ENCODE results near the gene DEFB127. TPM values are rescaled to one million over a fixed set of nuclear protein-coding genes. Genes with fewer than 3 reads are reported as not detected.
"Not testable (repeated sequence)": the region's sequence is repeated elsewhere in the genome, so short reads cannot be mapped to it uniquely, and the experiment has no call there.

Gene DEFB127, protein sequence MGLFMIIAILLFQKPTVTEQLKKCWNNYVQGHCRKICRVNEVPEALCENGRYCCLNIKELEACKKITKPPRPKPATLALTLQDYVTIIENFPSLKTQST
- not detected in 2 replicates for total RNA-seq

DNA sequence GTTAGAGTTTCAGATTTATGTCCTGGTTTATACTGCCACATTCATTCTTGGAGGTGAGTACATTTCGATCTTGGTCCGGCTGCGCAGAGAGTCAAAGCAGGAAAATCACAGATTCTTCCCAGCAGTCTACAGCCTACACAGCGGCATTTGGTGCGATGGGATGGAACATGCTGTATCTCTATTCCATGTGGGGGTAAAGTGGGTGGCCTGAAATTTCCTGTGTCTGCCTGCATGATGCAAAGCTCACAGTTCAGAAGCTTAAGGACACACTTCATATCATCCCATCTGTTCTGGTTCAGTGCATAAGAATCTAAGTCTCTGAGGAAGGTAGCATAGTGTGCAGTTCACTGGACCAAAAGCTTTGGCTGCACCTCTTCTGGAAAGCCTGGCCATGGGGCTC lies at the start of gene DEFB127:
TSS of gene DEFB127 (plus strand) at position 301 of the 400 bp plus-strand sequence. CDS start at position 392, 91 bp downstream.
- no peak for DNase-seq (ENCODE audit: extremely low read depth, low read depth, low spot score)

DNA sequence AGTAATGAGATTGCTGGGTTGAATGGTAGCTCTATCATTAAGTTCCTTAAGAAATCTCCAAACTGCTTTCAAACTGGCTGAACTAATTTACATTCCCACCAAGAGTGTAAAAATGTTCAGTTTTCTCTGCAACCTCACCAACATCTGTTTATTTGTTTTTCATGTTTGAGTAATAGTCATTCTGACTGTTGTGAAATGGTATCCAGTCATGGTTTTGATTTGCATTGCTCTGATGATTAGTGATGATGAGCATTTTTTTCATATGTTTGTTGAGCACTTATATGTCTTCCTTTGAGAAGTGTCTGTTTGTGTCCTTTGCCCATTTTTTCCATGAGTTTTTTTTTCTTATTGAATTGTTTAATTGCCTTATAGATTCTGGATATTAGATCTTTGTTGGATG lies 44.9 kb upstream of the DEFB127 start:
- no peak for DNase-seq (ENCODE audit: extremely low read depth, low read depth, low spot score)

GRCh38 chr20:117518-117917 lies 39.7 kb upstream of the DEFB127 start:
- no peak for DNase-seq (ENCODE audit: extremely low read depth, low read depth, low spot score)

DNA sequence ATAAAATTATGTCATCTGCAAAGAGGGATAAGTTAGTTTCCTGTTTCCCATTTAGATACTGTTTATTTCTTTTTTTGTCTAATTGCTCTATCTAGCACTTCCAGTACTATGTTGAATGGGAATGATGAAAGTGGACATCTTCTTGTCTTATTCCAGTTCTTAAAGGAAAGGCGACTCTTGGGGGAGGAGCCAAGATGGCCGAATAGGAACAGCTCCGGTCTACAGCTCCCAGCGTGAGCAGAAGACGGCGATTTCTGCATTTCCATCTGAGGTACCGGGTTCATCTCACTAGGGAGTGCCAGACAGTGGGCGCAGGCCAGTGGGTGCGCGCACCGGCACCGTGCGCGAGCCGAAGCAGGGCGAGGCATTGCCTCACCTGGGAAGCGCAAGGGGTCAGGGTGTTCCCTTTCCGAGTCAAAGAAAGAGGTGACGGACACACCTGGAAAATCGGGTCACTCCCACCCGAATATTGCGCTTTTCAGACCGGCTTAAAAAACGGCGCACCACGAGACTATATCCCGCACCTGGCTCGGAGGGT lies 27.4 kb upstream of the DEFB127 start:
- not testable (repeated sequence) for DNase-seq (ENCODE audit: extremely low read depth, low read depth, low spot score)

DNA sequence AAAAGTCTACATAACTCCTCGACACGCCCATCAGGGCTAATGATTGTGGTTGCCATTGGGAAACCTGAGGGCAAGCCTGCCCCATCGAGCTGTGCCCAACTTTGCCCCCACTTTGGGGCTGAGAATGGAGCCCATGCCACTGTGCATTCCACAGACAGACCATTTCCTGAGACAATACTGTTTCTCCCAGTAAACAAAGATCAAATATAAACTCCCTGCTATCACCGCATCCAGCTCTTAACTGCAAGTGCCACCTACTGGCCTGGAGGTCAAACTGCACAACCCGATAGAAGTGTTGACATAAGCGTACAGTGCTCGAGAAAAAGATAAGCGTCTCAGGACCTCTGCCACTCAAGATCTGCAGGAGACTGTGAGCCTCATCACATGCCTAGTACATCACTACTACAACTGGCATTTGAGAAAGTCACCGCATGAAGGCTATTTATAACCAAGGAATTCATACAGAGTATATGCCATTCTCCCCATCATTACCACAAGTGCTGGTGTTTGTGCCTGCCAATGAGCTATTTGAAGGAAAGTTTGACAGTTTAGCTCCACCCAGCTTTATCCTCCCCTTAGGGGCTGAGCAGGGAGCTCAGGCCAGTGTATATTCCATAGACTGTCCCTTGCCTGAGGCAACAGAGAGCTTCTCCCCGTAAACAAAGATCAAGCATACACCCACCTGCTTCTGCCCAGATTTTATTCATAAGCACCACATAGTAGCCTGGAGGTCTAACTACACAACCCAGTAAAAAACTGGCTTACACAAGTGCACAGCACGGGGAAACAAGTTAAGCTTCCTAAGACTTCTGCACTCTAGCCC lies 19.4 kb upstream of the DEFB127 start:
- no peak for DNase-seq (ENCODE audit: extremely low read depth, low read depth, low spot score)

GRCh38 chr20:142290-142689 lies 15.0 kb upstream of the DEFB127 start, which contains the start of gene DEFB126:
TSS of gene DEFB126 (plus strand) at chr20:142590. CDS start at chr20:142629, 39 bp downstream.
- no peak for DNase-seq (ENCODE audit: extremely low read depth, low read depth, low spot score)

GRCh38 chr20:145877-146276 lies 11.4 kb upstream of the DEFB127 start:
- DNase-seq (ENCODE audit: extremely low read depth, low read depth, low spot score): no peak

DNA sequence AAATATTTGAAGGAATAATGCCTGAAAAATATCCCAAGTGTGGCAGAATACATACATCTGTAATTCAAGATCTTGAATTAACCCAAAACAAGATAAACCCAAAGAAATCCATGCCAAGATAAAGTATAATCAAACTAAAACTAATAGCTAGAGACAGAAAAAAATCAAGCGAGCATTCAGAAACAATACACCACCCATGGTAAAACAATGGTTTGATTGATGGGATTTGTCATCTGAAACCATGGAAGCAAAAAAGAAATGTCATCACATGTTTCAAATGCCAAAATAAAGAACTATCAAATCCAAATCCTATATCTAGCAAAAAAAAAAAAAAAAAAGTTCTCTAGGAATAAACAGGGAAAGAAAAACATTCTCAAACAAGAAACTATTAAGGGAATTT lies 5.1 kb upstream of the DEFB127 start:
- DNase-seq (ENCODE audit: extremely low read depth, low read depth, low spot score): no peak

DNA sequence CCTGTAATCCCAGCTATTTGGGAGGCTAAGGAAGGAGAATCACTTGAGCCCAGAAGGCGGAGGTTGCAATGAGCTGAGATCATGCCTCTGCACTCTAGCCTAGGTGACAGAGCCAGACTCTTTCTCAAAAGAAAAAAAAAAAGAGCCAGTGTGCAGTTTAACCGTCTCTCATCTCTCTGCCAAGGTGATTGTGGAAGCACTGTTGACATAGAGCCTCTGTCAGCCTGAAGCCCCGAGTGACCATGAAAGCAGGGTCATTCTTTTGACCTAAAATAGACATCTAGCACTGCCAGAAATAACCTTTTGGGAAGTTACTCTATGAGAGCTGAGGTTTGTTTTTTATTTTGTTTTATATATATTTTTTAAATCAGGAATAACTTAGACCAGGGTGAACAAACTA lies 7.4 kb downstream of the DEFB127 start:
- no peak for DNase-seq (ENCODE audit: extremely low read depth, low read depth, low spot score)

- DNase-seq (ENCODE audit: extremely low read depth, low read depth, low spot score): no peak
Measured at GRCh38 chr20:168876-169275, 11.6 kb downstream of the DEFB127 start.

GRCh38 chr20:184288-184687 lies 27.0 kb downstream of the DEFB127 start:
- DNase-seq (ENCODE audit: extremely low read depth, low read depth, low spot score): no peak

GRCh38 chr20:187733-188132 lies 30.5 kb downstream of the DEFB127 start:
- DNase-seq (ENCODE audit: extremely low read depth, low read depth, low spot score): no peak

GRCh38 chr20:189611-190010 lies 32.4 kb downstream of the DEFB127 start, which contains the start of gene DEFB128:
TSS of gene DEFB128 (minus strand) at chr20:189711. CDS start at chr20:189623, 88 bp downstream.
- no peak for DNase-seq (ENCODE audit: extremely low read depth, low read depth, low spot score)

GRCh38 chr20:198225-198624 lies 41.0 kb downstream of the DEFB127 start:
- no peak for DNase-seq (ENCODE audit: extremely low read depth, low read depth, low spot score)

DNA sequence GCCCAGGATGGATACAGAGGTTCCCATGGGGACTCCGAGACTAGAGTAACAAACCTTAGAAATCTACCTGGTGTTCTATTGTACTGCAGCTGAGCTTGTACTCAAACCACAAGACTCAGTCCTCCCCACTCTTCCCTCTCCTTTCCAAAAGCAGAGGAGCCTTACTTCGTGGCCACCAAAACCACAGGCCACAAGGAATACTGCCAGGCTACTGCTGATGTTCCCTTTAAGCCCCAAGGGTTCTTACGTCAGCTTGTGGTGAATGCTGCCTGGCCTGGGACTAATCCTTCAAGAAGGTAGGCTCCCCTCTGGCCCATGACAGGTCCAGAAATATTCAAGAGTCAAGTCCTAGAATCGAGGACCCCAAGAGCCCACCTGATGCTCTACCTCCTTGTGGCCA lies 42.7 kb downstream of the DEFB127 start:
- DNase-seq (ENCODE audit: extremely low read depth, low read depth, low spot score): no peak

- not testable (repeated sequence) for DNase-seq (ENCODE audit: extremely low read depth, low read depth, low spot score)
Measured at GRCh38 chr20:203630-204029, 46.4 kb downstream of the DEFB127 start.

Other genes with a start within 250 kb of the DEFB127 start
- gene DEFB125, start 69.8 kb upstream of the DEFB127 start, total RNA-seq: not detected in 2 replicates
- not detected in 2 replicates for gene DEFB126, start 14.9 kb upstream of the DEFB127 start, total RNA-seq
- gene DEFB128, start 32.3 kb downstream of the DEFB127 start, total RNA-seq: not detected in 2 replicates
- gene DEFB129, start 69.8 kb downstream of the DEFB127 start, total RNA-seq: not detected in 2 replicates
- gene DEFB132, start 100.3 kb downstream of the DEFB127 start, total RNA-seq: not detected in 2 replicates
- gene C20orf96, start 133.3 kb downstream of the DEFB127 start, total RNA-seq: 5.7 and 9.7 TPM in 2 replicates
- 19.4 and 19.5 TPM in 2 replicates for gene ZCCHC3, start 140.1 kb downstream of the DEFB127 start, total RNA-seq
- gene SOX12, start 168.1 kb downstream of the DEFB127 start, total RNA-seq: 18.7 and 19.0 TPM in 2 replicates
- gene NRSN2, start 189.7 kb downstream of the DEFB127 start, total RNA-seq: 36.7 and 50.8 TPM in 2 replicates
- gene TRIB3, start 223.3 kb downstream of the DEFB127 start, total RNA-seq: 42.8 and 48.1 TPM in 2 replicates

Measured in glomerular endothelial cell (primary cell).